Measurements from ENCODE around the gene PTK6. TPM values are rescaled to one million over a fixed set of nuclear protein-coding genes. Genes with fewer than 3 reads are reported as not detected.

PTK6 gene
- total RNA-seq, 1 donor from 2014 or later: not detected

DNA sequence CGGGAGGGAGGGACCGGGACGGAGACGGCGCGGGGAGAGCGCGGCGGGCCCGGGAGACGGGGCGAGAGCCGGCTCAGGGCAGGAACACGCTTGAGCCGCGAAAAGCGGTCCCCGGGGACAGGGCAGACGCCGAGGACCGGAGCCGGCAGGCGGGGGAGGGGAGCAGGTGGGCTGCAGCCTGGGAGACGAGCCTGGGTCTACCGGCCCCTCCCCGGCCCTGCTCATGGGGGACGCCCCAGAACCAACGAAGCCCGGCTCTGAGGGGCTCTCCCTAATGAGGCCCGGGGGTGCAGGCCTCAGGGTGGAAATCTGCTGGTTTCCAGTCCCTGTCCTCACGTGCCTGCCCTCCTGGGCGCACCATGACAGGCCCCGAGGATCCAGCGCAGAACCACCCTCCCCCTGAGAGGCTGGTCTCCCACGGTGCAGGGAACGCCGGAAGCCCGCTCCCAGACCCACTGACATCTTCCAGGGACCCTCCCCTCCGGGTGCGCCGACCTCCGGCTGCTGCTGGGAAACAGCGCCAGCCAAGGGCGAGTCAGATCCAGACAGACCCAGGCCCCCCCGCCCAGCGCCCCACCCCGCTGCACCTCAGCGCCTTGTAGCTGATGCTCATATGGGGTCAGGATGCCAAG, 37.7 kb downstream of the PTK6 start:
- peaks cover 83% of the 10 kb centered on the region for H3K27me3 ChIP-seq (ENCODE audit: low read depth)
- H3K27ac ChIP-seq (replicated peaks): peak overlapping the region; percentile 94
- H3K4me1 ChIP-seq: peaks cover 73% of the 10 kb centered on the region
- TF ChIP-seq, protein P1, sequence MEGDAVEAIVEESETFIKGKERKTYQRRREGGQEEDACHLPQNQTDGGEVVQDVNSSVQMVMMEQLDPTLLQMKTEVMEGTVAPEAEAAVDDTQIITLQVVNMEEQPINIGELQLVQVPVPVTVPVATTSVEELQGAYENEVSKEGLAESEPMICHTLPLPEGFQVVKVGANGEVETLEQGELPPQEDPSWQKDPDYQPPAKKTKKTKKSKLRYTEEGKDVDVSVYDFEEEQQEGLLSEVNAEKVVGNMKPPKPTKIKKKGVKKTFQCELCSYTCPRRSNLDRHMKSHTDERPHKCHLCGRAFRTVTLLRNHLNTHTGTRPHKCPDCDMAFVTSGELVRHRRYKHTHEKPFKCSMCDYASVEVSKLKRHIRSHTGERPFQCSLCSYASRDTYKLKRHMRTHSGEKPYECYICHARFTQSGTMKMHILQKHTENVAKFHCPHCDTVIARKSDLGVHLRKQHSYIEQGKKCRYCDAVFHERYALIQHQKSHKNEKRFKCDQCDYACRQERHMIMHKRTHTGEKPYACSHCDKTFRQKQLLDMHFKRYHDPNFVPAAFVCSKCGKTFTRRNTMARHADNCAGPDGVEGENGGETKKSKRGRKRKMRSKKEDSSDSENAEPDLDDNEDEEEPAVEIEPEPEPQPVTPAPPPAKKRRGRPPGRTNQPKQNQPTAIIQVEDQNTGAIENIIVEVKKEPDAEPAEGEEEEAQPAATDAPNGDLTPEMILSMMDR (IDR thresholded peaks at IDR 0.05; ENCODE audit: borderline replicate concordance): no peak
- DNase-seq: no peak
- H3K36me3 ChIP-seq: peaks cover 15% of the 10 kb centered on the region
- peak overlapping the region; percentile 77 for H3K4me3 ChIP-seq
- peaks cover 5% of the 10 kb centered on the region for H3K9me3 ChIP-seq (replicated peaks)
- intact Hi-C loops (cut with micrococcal nuclease): no loop called here

DNA sequence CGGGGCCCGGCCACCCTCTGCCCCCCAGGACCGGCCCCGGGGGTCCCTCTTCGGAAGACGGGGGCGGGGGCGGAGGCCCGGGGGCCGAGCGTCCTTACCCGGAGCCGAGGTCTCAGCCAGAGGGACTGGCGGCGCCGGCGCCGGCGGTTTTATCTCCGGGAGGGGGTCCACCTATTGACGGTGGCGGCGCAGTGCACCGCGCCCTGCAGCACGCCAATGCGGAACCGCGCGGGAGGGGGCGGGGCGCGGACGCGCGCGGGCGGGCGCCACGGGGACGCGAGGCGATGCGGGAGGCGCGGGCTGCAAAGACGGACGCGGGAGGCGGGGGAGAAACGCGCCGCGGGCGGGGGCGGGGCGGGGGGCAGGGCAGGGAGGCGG, 38.2 kb downstream of the PTK6 start, which contains the start of gene EEF1A2:
Gene EEF1A2 (minus strand): TSS at position 124 of the 378 bp plus-strand sequence. CDS start 1,320 bp downstream, outside the sequence.
- Histone ChIP-seq H3K4me1 (peaks cover 75% of the 10 kb centered on the region), H3K36me3 (peaks cover 20% of the 10 kb centered on the region), H3K27ac (replicated peaks) (peak within 1 kb of the TSS; percentile 94), H3K27me3 (ENCODE audit: low read depth) (peaks cover 82% of the 10 kb centered on the region), H3K4me3 (peak within 1 kb of the TSS; percentile 77), H3K9me3 (replicated peaks) (no peaks in the 10 kb centered on the region)
- peak; percentile 57 for DNase-seq
- intact Hi-C loops (cut with micrococcal nuclease): no loop called here
- TF ChIP-seq, protein P1 (IDR thresholded peaks at IDR 0.05; ENCODE audit: borderline replicate concordance): peak; percentile 48

DNA sequence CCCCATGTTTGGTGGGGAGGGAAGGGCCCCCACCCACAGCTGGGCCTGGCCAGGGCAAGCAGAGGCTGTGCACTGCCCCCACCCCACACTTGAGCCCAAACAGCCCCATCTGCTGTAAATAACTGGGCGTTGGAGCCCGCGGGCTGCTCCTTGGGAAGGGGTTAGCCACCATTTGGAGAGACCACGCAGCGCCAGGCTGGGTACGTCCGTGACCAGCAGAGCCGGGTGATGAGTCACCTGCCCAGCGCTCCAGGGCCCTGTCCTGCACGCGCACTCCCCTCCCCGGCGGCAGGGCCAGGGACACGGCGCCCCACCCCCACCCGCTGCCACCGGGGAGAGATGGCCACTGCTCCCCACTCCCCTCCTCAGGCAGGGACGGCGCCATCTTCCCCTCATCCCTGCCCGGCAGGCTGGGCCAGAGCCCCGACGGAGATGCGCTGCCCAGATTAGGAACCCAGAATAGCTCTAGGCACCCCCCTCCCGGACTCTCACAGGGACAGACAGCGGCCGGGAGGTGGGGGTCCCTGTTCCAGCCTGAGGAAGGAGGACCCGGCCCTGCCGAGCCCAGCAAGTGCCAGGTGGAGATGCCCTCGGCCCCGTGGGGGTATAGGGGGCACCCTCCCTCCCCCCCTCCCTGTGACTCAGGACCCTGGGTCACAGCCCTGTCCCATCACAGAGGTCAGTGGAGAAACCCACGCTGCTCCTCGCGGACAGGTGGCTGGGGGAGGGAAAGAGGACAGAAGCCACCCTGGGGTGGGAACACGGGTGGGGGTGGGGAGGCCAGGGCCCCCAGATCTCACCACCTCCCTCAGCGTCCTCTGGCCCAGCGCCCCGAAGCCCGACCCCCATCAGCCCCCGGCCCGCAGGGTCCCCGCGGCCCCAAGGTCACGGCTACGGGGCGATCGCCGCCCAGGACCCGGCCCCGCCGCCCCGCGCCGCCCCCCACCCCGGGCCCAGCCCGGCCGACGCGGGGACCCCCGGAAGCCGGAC, 38.9 kb downstream of the PTK6 start:
- peak; percentile 68 for DNase-seq
- Histone ChIP-seq H3K27me3 (ENCODE audit: low read depth) (peaks cover 82% of the 10 kb centered on the region), H3K27ac (replicated peaks) (peak overlapping the region; percentile 94), H3K9me3 (replicated peaks) (no peaks in the 10 kb centered on the region), H3K4me3 (peak overlapping the region; percentile 77), H3K36me3 (peaks cover 26% of the 10 kb centered on the region), H3K4me1 (peaks cover 75% of the 10 kb centered on the region)
- intact Hi-C loops (cut with micrococcal nuclease): no loop called here
- TF ChIP-seq, protein P1 (IDR thresholded peaks at IDR 0.05; ENCODE audit: borderline replicate concordance): no peak

DNA sequence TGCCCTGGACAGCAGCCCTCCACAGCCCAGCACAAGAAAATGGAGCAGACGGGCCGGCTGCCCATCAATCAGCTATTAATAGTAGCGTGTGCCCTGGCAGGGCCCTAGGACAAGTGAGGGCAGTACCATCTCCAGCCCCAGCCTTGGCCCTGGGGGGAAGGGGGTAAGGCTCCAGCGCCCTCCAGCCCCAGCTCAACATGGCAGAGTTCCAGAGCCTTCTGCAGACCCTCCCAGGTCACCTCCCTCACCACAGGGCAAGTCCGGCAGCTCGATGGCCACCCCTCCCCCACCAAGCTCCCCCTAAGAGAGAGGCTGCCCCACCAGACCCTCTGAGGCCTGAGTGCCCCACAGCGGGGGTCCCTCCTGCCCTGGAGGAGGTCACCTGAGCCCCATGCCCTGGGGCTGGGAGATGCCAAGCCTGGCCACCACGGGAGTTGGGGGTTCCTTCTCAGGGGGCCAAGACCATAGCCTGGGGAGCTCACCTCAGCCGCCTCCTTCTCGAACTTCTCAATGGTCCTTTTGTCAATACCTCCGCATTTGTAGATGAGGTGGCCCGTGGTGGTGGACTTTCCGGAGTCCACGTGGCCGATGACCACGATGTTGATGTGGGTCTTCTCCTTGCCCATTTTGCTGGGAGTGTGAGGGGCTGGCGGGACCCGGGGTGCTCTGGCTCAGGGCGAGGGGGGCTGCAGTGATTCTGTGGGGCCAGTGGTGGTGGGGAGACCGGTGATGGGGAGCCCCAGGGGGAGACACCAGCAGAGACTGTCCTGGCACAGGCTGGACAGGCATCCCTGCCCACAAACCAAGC, 39.8 kb downstream of the PTK6 start:
- H3K4me3 ChIP-seq: peak overlapping the region; percentile 77
- intact Hi-C loops (cut with micrococcal nuclease): no loop called here
- H3K9me3 ChIP-seq (replicated peaks): no peaks in the 10 kb centered on the region
- peaks cover 30% of the 10 kb centered on the region for H3K36me3 ChIP-seq
- H3K27ac ChIP-seq (replicated peaks): peak overlapping the region; percentile 94
- H3K4me1 ChIP-seq: peaks cover 69% of the 10 kb centered on the region
- TF ChIP-seq, protein P1 (IDR thresholded peaks at IDR 0.05; ENCODE audit: borderline replicate concordance): no peak
- H3K27me3 ChIP-seq (ENCODE audit: low read depth): peaks cover 75% of the 10 kb centered on the region
- peak; percentile 58 for DNase-seq

DNA sequence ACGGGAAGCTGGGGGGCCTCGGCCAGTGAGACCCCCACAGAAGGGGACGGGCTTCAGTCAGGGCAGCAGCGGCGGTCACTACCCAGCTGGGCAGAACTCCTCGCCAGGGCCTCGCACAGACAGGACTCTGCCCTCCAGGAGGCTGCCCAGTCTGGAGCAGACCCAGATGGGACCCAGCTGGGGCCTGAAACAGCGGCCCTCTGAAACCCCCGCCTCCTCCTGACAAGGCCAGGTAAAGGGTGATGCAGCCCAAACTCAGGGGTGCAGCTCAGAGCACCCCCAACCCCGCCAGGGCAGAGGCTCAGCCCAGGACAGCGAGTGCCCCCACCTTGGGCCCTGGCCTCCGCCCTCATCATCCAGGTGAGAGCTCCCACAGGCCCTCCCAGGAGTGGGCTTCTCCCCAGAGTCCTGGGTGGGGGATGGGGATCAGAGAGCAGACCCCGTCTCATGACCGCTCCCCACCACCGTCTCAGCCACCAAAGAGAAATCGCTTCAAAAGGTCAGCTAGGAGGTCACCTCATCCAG, 40.5 kb downstream of the PTK6 start:
- peaks cover 64% of the 10 kb centered on the region for H3K4me1 ChIP-seq

More for the DNA sequence above, 40.5 kb downstream of the PTK6 start:
- H3K4me3 ChIP-seq: peak overlapping the region; percentile 77
- TF ChIP-seq, protein P1 (IDR thresholded peaks at IDR 0.05; ENCODE audit: borderline replicate concordance): no peak
- peaks cover 68% of the 10 kb centered on the region for H3K27me3 ChIP-seq (ENCODE audit: low read depth)
- peaks cover 30% of the 10 kb centered on the region for H3K36me3 ChIP-seq
- DNase-seq: no peak
- peak overlapping the region; percentile 94 for H3K27ac ChIP-seq (replicated peaks)
- intact Hi-C loops (cut with micrococcal nuclease): no loop called here
- no peaks in the 10 kb centered on the region for H3K9me3 ChIP-seq (replicated peaks)

Data from left ventricle myocardium inferior (tissue), 1 donor.